HepG2 (cell line): Measurements from ENCODE around the gene RIF1. TPM values are rescaled to one million over a fixed set of nuclear protein-coding genes. Genes with fewer than 3 reads are reported as not detected.

Source experiments
- BCL6 ChIP-seq: IDR thresholded peaks from 2 replicates; pipeline ENCODE4 v1.6.1; 2016; ENCODE audit warnings: missing genetic modification reagents, missing compliant biosample characterization
- BHLHE40 ChIP-seq: IDR thresholded peaks from 2 replicates; pipeline ENCODE4 v1.6.1; 2011; ENCODE audit warnings: low read length, improper control_type of control experiment
- MXI1 ChIP-seq: IDR thresholded peaks from 3 replicates; pipeline ENCODE4 v1.6.1; 2012; ENCODE audit warnings: low read depth, low read length, inconsistent platforms, borderline replicate concordance
- SNAI1 ChIP-seq: sonication (generic); formaldehyde crosslinking; IDR thresholded peaks from 2 replicates; pipeline ENCODE4 v1.5.0; 2020; ENCODE audit warnings: mild to moderate bottlenecking, missing genetic modification reagents, borderline replicate concordance
- TOE1 ChIP-seq: sonication (generic); formaldehyde crosslinking; IDR thresholded peaks from 2 replicates; pipeline ENCODE4 v1.4.0; 2020; ENCODE audit warnings: mild to moderate bottlenecking, missing genetic modification reagents
- ZNF646 ChIP-seq: sonication (generic); formaldehyde crosslinking; IDR thresholded peaks from 2 replicates; pipeline ENCODE4 v1.9.0; 2021; ENCODE audit warnings: mild to moderate bottlenecking, missing genetic modification reagents
- ZNF710 ChIP-seq: sonication (generic); formaldehyde crosslinking; IDR thresholded peaks from 2 replicates; pipeline ENCODE4 v1.5.0; 2020; ENCODE audit warnings: mild to moderate bottlenecking, missing genetic modification reagents, borderline replicate concordance
- ZNF747 ChIP-seq: sonication (generic); formaldehyde crosslinking; IDR thresholded peaks from 2 replicates; pipeline ENCODE4 v1.8.1; 2023; ENCODE audit warnings: missing genetic modification reagents, mild to moderate bottlenecking, borderline replicate concordance
- ZNF777 ChIP-seq: sonication (generic); formaldehyde crosslinking; IDR thresholded peaks from 2 replicates; pipeline ENCODE4 v1.4.0; 2020; ENCODE audit warnings: missing genetic modification reagents
- polyA plus RNA-seq, 8 experiments: library from polyadenylated mRNA; depleted of rRNA in 3 of 8; stranded (reverse) in 7 of 8; unstranded in 1 of 8; fragments of >200 nt; fragmentation: Illumina TruSeq in 4 of 8; extraction: Trizol in 4 of 8; gene quantifications; 2 replicates each; pipeline versions ENCODE4 v1.2.1 to v1.2.3, GENCODE V29; 2011 to 2016; ENCODE audit warnings: low read depth in 4 of 8, missing spikeins in 1 of 8, mixed read lengths in 1 of 8; ENCODE audit not compliant: insufficient read depth in 1 of 8
- total RNA-seq, 5 experiments: library from RNA; depleted of rRNA; stranded (reverse); fragments of >200 nt; fragmentation: Illumina TruSeq; extraction: Trizol; gene quantifications; 2 replicates each; pipeline ENCODE4 v1.2.3, GENCODE V29; 2016; ENCODE audit warnings: low read depth in 1 of 5
- TF ChIP-seq, protein P1 (sequence below): sonication (generic); formaldehyde crosslinking; IDR thresholded peaks from 2 replicates; pipeline ENCODE4 v1.5.0; 2020; ENCODE audit warnings: mild to moderate bottlenecking, missing genetic modification reagents, moderate library complexity

RIF1 gene
- total and polyA plus RNA-seq, 2 of the 13 experiments (the other 11 are each of a cell fraction or from before 2014, with no cell fraction given), result 12.1 to 73.6 TPM

DNA sequence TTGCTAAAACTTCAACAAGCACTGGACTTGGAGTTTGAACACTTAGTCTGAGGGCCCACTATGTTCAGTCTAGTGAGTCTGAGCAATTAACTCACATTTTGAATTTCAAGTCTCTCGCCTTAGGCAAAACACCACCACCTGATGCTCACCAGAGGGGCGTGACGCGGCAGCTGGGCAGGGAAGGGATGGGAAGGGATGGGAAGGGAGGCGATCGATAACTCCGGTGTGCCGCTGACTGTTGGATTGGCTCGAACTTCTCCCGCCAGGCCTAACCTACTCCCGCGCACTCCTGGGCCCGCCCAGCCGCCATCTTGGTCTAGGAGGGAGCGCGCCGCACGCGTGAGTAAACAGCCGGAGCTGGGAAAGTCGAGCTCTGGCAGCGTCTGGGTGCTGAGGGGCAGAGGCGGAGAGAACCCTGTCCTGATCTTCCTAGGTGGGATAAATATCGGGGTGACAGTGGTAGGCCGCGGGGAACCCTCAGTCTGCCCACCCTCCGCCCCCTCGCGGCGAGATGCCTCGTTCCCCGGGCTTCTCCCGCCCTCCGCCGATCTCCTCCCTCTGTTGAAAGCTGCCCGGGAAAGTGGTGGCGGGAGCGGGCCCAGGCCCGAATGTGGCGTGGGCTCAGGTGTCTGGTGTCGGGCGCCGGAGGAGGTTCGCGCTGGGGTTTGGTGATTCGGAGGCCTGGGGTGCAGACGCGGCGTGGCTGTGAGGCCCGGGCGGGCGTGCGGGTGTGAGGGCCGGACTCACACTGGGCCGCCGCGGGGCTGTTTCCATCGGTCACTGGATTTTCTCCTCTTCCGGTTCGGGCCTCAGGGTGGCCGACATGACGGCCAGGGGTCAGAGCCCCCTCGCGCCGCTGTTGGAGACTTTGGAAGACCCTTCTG, at the start of gene RIF1 (continued):
- TF ChIP-seq ZNF646, result peak; percentile 36; the same call in 1 of the 2 replicates
- no peak; the same call in 1 of the 2 replicates for TF ChIP-seq ZNF777
- peak; percentile 97 for TF ChIP-seq SNAI1 (CRISPR knock-in tag)
- no peak; the same call in none of the 2 replicates for TF ChIP-seq TOE1 (CRISPR knock-in tag)
- TF ChIP-seq ZNF710, result no peak; the same call in 1 of the 2 replicates
- peak; percentile 83 for TF ChIP-seq ZNF747 (CRISPR knock-in tag)
- peak; percentile 69; the same call in 2 of the 3 replicates for TF ChIP-seq MXI1
- TF ChIP-seq, protein P1, sequence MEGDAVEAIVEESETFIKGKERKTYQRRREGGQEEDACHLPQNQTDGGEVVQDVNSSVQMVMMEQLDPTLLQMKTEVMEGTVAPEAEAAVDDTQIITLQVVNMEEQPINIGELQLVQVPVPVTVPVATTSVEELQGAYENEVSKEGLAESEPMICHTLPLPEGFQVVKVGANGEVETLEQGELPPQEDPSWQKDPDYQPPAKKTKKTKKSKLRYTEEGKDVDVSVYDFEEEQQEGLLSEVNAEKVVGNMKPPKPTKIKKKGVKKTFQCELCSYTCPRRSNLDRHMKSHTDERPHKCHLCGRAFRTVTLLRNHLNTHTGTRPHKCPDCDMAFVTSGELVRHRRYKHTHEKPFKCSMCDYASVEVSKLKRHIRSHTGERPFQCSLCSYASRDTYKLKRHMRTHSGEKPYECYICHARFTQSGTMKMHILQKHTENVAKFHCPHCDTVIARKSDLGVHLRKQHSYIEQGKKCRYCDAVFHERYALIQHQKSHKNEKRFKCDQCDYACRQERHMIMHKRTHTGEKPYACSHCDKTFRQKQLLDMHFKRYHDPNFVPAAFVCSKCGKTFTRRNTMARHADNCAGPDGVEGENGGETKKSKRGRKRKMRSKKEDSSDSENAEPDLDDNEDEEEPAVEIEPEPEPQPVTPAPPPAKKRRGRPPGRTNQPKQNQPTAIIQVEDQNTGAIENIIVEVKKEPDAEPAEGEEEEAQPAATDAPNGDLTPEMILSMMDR (CRISPR knock-in tag), result peak; percentile 73
- peak; percentile 97 for TF ChIP-seq BHLHE40
- peak; percentile 48; the same call in 1 of the 2 replicates for TF ChIP-seq BCL6 (CRISPR knock-in tag)
